IMR-90 (cell line): ENCODE measurements around the gene CASK.

Source experiments
- CEBPB ChIP-seq: IDR thresholded peaks from 2 replicates; pipeline ENCODE4 v1.6.1; 2012; ENCODE audit warnings: low read depth, low read length, improper control_type of control experiment
- CTCF ChIP-seq: conservative IDR thresholded peaks from 2 replicates; pipeline ENCODE4 v1.5.1; 2012; ENCODE audit warnings: mild to moderate bottlenecking, low read depth, low read length, improper control_type of control experiment
- FOS ChIP-seq: fragments of 150-350 bp; IDR thresholded peaks from 2 replicates; pipeline ENCODE4 v1.6.1; 2016; ENCODE audit warnings: low read depth, low read length
- MAFK ChIP-seq: IDR thresholded peaks from 2 replicates; pipeline ENCODE4 v1.6.1; 2012; ENCODE audit warnings: low read depth, low read length, improper control_type of control experiment
- MAZ ChIP-seq: IDR thresholded peaks from 2 replicates; pipeline ENCODE4 v1.6.1; 2012; ENCODE audit warnings: low read depth, mild to moderate bottlenecking, low read length, improper control_type of control experiment, moderate library complexity, borderline replicate concordance
- POLR2A ChIP-seq: IDR thresholded peaks from 2 replicates; pipeline ENCODE4 v1.6.1; 2012; ENCODE audit warnings: mild to moderate bottlenecking, low read depth, low read length
- RAD21 ChIP-seq: IDR thresholded peaks from 2 replicates; pipeline ENCODE4 v1.6.1; 2012; ENCODE audit warnings: low read length, improper control_type of control experiment
- RFX5 ChIP-seq: IDR thresholded peaks from 2 replicates; pipeline ENCODE4 v1.8.0; 2012; ENCODE audit warnings: low read depth, mild to moderate bottlenecking, low read length, moderate library complexity
- SMC3 ChIP-seq: fragments of 150-350 bp; IDR thresholded peaks from 2 replicates; pipeline ENCODE4 v1.6.1; 2016; ENCODE audit warnings: low read depth, mild to moderate bottlenecking, antibody characterized with exemption, low read length, moderate library complexity
- USF2 ChIP-seq: fragments of 150-350 bp; IDR thresholded peaks from 2 replicates; pipeline ENCODE4 v1.6.1; 2017; ENCODE audit warnings: mild to moderate bottlenecking, antibody characterized with exemption, low read length, low read depth

- no peak for TF ChIP-seq MAZ
- TF ChIP-seq MAFK: no peak
- no peak for TF ChIP-seq CTCF
- TF ChIP-seq POLR2A: no peak
- no peak for TF ChIP-seq RAD21
- no peak for TF ChIP-seq SMC3
- TF ChIP-seq RFX5: no peak
- no peak for TF ChIP-seq FOS
- TF ChIP-seq USF2: no peak
- TF ChIP-seq CEBPB: no peak
Observed at GRCh38 chrX:41722214-41722613, 201.1 kb downstream of the CASK start.
